K562 (cell line): ENCODE measurements around the gene DCLK1. TPM values are rescaled to one million over a fixed set of nuclear protein-coding genes. Genes with fewer than 3 reads are reported as not detected.

Source experiments
- ATAC-seq: fragments of 200-7000 bp; cut with Tn5 transposase; 3 replicates; pipeline ENCODE4 v1.9.1; 2020; ENCODE audit warnings: moderate library complexity
- BruUV-seq: library from RNA; stranded (reverse); fragments of 400-500 nt; replicated peaks from 2 replicates; lab custom pipeline; 2021; lab: Mats Ljungman, UMichigan
- CTCF ChIA-PET: fragments of 300-600 bp; formaldehyde crosslinking; extraction: SDS; loops from one replicate; lab custom pipeline; 2021; ENCODE audit warnings: low intra/inter-chr PET ratio; lab: Yijun Ruan, JAX
- POLR2A ChIA-PET: fragments of 300-600, 350-650 bp; sonication (Branson Sonifier 250); formaldehyde crosslinking; extraction: SDS; loops from one replicate; lab custom pipeline; 2021; ENCODE audit warnings: antibody characterized with exemption, inconsistent platforms; lab: Yijun Ruan, JAX
- DNase-seq, 4 experiments: peaks; one replicate each; pipeline versions ENCODE4 v3.0.0 to v3.0.0-alpha.2; 2011 to 2018; ENCODE audit warnings: low spot score in 3 of 4, mixed read lengths in 3 of 4; ENCODE audit errors: extremely low read depth in 1 of 4
- FAIRE-seq: peaks from 2 replicates; lab custom pipeline; 2011; peaks lifted over from hg19 to GRCh38; lab: Jason Lieb, UNC
- H2AFZ ChIP-seq: 2 replicates; pipeline ENCODE4 v1.6.0; 2011; ENCODE audit warnings: low read depth, low read length, control low read depth, inconsistent platforms
- H3K27ac ChIP-seq: fragments of 200-600 bp; 3 replicates; pipeline ENCODE4 v1.8.0; 2011; ENCODE audit warnings: low read depth, mild to moderate bottlenecking, control low read depth, inconsistent platforms, low read length, moderate library complexity, mixed read lengths; ENCODE audit errors: extremely low read depth
- H3K27me3 ChIP-seq, 2 experiments: fragments of 300-600 bp in 1 of 2; 2 replicates in 1 of 2; 3 replicates in 1 of 2; pipeline versions ENCODE4 v1.6.0 to v1.8.0; 2011; ENCODE audit warnings: inconsistent platforms in 2 of 2, low read length in 2 of 2, mild to moderate bottlenecking in 1 of 2, mixed read lengths in 1 of 2, moderate library complexity in 1 of 2; ENCODE audit not compliant: control insufficient read depth in 2 of 2, insufficient read depth in 2 of 2
- H3K36me3 ChIP-seq: fragments of 300-600 bp; 3 replicates; pipeline ENCODE4 v1.8.0; 2011; ENCODE audit warnings: mild to moderate bottlenecking, low read length, inconsistent platforms; ENCODE audit not compliant: control insufficient read depth, insufficient read depth
- H3K4me1 ChIP-seq, 2 experiments: fragments of 200-600 bp in 1 of 2; replicated peaks in 1 of 2; 2 replicates in 1 of 2; 3 replicates in 1 of 2; pipeline versions ENCODE4 v1.5.1 to v1.8.0; 2011; ENCODE audit warnings: inconsistent platforms in 2 of 2, low read length in 2 of 2, mild to moderate bottlenecking in 1 of 2, mixed read lengths in 1 of 2, moderate library complexity in 1 of 2; ENCODE audit not compliant: control insufficient read depth in 2 of 2, insufficient read depth in 2 of 2
- H3K4me2 ChIP-seq: 2 replicates; pipeline ENCODE4 v1.6.1; 2011; ENCODE audit warnings: low read length, control low read depth, inconsistent platforms, mixed read lengths; ENCODE audit not compliant: insufficient read depth
- H3K4me3 ChIP-seq: fragments of 200-600 bp; sonication (generic), shearing (Covaris generic); 2 replicates; pipeline ENCODE4 v1.5.1; 2016; ENCODE audit warnings: control low read depth, inconsistent platforms
- H3K79me2 ChIP-seq: fragments of 200-600 bp; 3 replicates; pipeline ENCODE4 v1.8.0; 2011; ENCODE audit warnings: low read length, inconsistent platforms; ENCODE audit not compliant: control insufficient read depth, insufficient read depth
- H3K9ac ChIP-seq, 2 experiments: 2 replicates each; pipeline versions ENCODE4 v1.6.0 to v1.6.1; 2011; ENCODE audit warnings: low read depth in 2 of 2, low read length in 2 of 2, control low read depth in 1 of 2, inconsistent platforms in 1 of 2, mild to moderate bottlenecking in 1 of 2, mixed read lengths in 1 of 2; ENCODE audit not compliant: insufficient read depth in 1 of 2
- H3K9me1 ChIP-seq: one replicate; pipeline ENCODE4 v1.6.0; 2011; ENCODE audit warnings: inconsistent platforms, mild to moderate bottlenecking, low read length, moderate library complexity; ENCODE audit not compliant: control insufficient read depth, insufficient read depth
- H3K9me3 ChIP-seq: replicated peaks from 2 replicates; pipeline ENCODE4 v1.5.1; 2011; ENCODE audit warnings: low read depth, low read length, inconsistent platforms; ENCODE audit not compliant: control insufficient read depth, insufficient read depth
- H4K20me1 ChIP-seq: replicated peaks from 2 replicates; pipeline ENCODE4 v1.6.1; 2011; ENCODE audit warnings: low read length, inconsistent platforms, mixed read lengths; ENCODE audit not compliant: control insufficient read depth, insufficient read depth
- CHCHD3 ChIP-seq: fragments of 250-450 bp; sonication (Bioruptor Pico); IDR thresholded peaks from 2 replicates; pipeline ENCODE4 v2.1.2; 2022; ENCODE audit warnings: mild to moderate bottlenecking
- KDM2B ChIP-seq: fragments of 250-450 bp; sonication (Bioruptor Pico); IDR thresholded peaks from 2 replicates; pipeline ENCODE4 v1.8.0; 2021; ENCODE audit warnings: mild to moderate bottlenecking, moderate library complexity
- NCOA2 ChIP-seq, 2 experiments: fragments of 450-650 bp; IDR thresholded peaks; 2 replicates each; pipeline ENCODE4 v1.6.1; 2018; ENCODE audit warnings: mild to moderate bottlenecking in 2 of 2, moderate library complexity in 1 of 2; ENCODE audit not compliant: partially characterized antibody in 2 of 2
- PTRF ChIP-seq: fragments of 450-650 bp; IDR thresholded peaks from 2 replicates; pipeline ENCODE4 v1.6.1; 2016; ENCODE audit warnings: mild to moderate bottlenecking, missing genetic modification characterization, missing compliant biosample characterization
- RBM25 ChIP-seq: fragments of 200-400 bp; formaldehyde crosslinking; IDR thresholded peaks from 2 replicates; pipeline ENCODE4 v1.6.1; 2018; ENCODE audit warnings: low read length, low read depth, moderate library complexity; ENCODE audit not compliant: severe bottlenecking
- TBP ChIP-seq: optimal IDR thresholded peaks from 2 replicates; pipeline ENCODE3; 2011; ENCODE audit warnings: low read depth, low read length, improper control_type of control experiment
- TFAP4 ChIP-seq: sonication (generic); formaldehyde crosslinking; IDR thresholded peaks from 2 replicates; pipeline ENCODE4 v1.8.0; 2022; ENCODE audit warnings: missing genetic modification reagents, mild to moderate bottlenecking, moderate library complexity, borderline replicate concordance
- VEZF1 ChIP-seq: fragments of 200-800 bp; sonication (Bioruptor generic); IDR thresholded peaks from 2 replicates; pipeline ENCODE4 v1.6.1; 2017; ENCODE audit warnings: missing genetic modification characterization, missing compliant biosample characterization
- ZBTB33 ChIP-seq: sonication (generic); formaldehyde crosslinking; IDR thresholded peaks from 2 replicates; pipeline ENCODE4 v1.8.1; 2023; ENCODE audit warnings: mild to moderate bottlenecking, missing genetic modification reagents
- ZC3H8 ChIP-seq: fragments of 450-650 bp; IDR thresholded peaks from 2 replicates; pipeline ENCODE4 v1.6.1; 2017
- ZFPM2 ChIP-seq: fragments of 250-450 bp; sonication (Bioruptor Pico); IDR thresholded peaks from 2 replicates; pipeline ENCODE4 v1.5.1; 2022; ENCODE audit warnings: mild to moderate bottlenecking
- ZNF165 ChIP-seq: fragments of 250-450 bp; sonication (Bioruptor Pico); IDR thresholded peaks from 2 replicates; pipeline ENCODE4 v1.4.0; 2020; ENCODE audit warnings: borderline replicate concordance
- ZNF41 ChIP-seq: fragments of 250-450 bp; sonication (Bioruptor Pico); conservative IDR thresholded peaks from 2 replicates; pipeline ENCODE4 v1.4.0; 2020; ENCODE audit warnings: mild to moderate bottlenecking
- ZNF699 ChIP-seq: fragments of 250-450 bp; sonication (Bioruptor Pico); IDR thresholded peaks from 2 replicates; pipeline ENCODE4 v1.8.0; 2021; ENCODE audit warnings: mild to moderate bottlenecking, moderate library complexity; ENCODE audit not compliant: insufficient replicate concordance
- WGBS: fragments of 100-300 bp; shearing (Covaris generic); methylation state at CpG from one replicate; pipeline ENCODE4 v1.1.6; 2016; ENCODE audit warnings: low coverage, mixed read lengths; ENCODE audit not compliant: insufficient coverage; ENCODE audit errors: missing lambda C conversion rate; 5-methylcytosine and 5-hydroxymethylcytosine counted together
- in situ Hi-C: fragments of 300-500 bp; cut with MboI; formaldehyde crosslinking; loops from 4 replicates; pipeline ENCODE4 v1.15.0; 2018; ENCODE audit warnings: inconsistent platforms, mixed read lengths
- intact Hi-C: fragments of 100-400 bp; cut with micrococcal nuclease; formaldehyde crosslinking; loops from 2 replicates; pipeline ENCODE4 v1.14.2; 2022
- polyA plus RNA-seq, 8 experiments: library from polyadenylated mRNA; depleted of rRNA in 4 of 8; stranded (reverse) in 5 of 8; unstranded in 3 of 8; fragments of >200 nt; fragmentation: Nextera tagmentation in 2 of 8; fragmentation: Illumina TruSeq in 1 of 8; extraction: Ambion mirVana in 2 of 8; extraction: Trizol in 1 of 8; gene quantifications; 2 replicates each; pipeline versions ENCODE4 v1.2.1 to v1.2.3, GENCODE V29; 2011 to 2014; ENCODE audit warnings: inconsistent platforms in 1 of 8, missing spikeins in 1 of 8
- total RNA-seq, 7 experiments: library from RNA; depleted of rRNA in 6 of 7; stranded (reverse); fragments of >200 nt in 6 of 7; fragmentation: Illumina TruSeq in 2 of 7; extraction: Trizol in 2 of 7; gene quantifications; 2 replicates each; pipeline versions ENCODE4 v1.2.1 to v1.2.3, GENCODE V29; 2011 to 2021; ENCODE audit warnings: low replicate concordance in 1 of 7

The DCLK1 gene
- total and polyA plus RNA-seq, 9 of the 15 experiments (the other 6 are each of a cell fraction or from before 2014, with no cell fraction given): 0.07 TPM; not detected in 8

GRCh38 chr13:36029166-36029565 is 102.0 kb downstream of the DCLK1 start:
- ChIA-PET CTCF (no interaction called here), POLR2A (no interaction called here)
- H2AFZ ChIP-seq: no peak overlapping the region
- 0% methylated on average over 6 of the region's 6 CpGs for WGBS
- BruUV-seq: no TSS peak
- intact Hi-C loops: no loop called here
- DNase-seq (no peak), FAIRE-seq (no peak), ATAC-seq (no peak)
- H3K27me3 ChIP-seq: no peaks in the 10 kb centered on the region
- H3K9me1 ChIP-seq: no peaks in the 10 kb centered on the region
- no peaks in the 10 kb centered on the region for H3K9me3 ChIP-seq
- H3K27ac ChIP-seq: no peak overlapping the region
- H3K9ac ChIP-seq: no peak overlapping the region
- in situ Hi-C loops: no loop called here
- no peak overlapping the region for H3K4me3 ChIP-seq
- H3K4me2 ChIP-seq: no peak overlapping the region
- H3K79me2 ChIP-seq: no peaks in the 10 kb centered on the region
- H3K36me3 ChIP-seq: no peaks in the 10 kb centered on the region
- no peaks in the 10 kb centered on the region for H4K20me1 ChIP-seq
- H3K4me1 ChIP-seq: no peaks in the 10 kb centered on the region
- TF ChIP-seq CHCHD3 (no peak), ZNF699 (no peak), ZNF165 (CRISPR knock-in tag) (no peak), ZBTB33 (CRISPR knock-in tag) (no peak), ZFPM2 (CRISPR knock-in tag) (no peak), KDM2B (CRISPR knock-in tag) (no peak), ZC3H8 (no peak), TBP (no peak), RBM25 (no peak), VEZF1 (no peak), ZNF41 (no peak), TFAP4 (no peak), NCOA2 (IDR thresholded peaks at IDR 0.05; ENCODE audit: partially characterized antibody in 2 of 2) (no peak), PTRF (no peak)
